ENCODE results near the gene ZNF292.
"Not testable (repeated sequence)": the region's sequence is repeated elsewhere in the genome, so short reads cannot be mapped to it uniquely, and the experiment has no call there.

The ZNF292 gene

GRCh38 chr6:87184762-87185250 is 29.4 kb downstream of the ZNF292 start:
- DNase-seq (ENCODE audit: low read depth), result no peak
- TF ChIP-seq CTCF (IDR thresholded peaks at IDR 0.05; ENCODE audit: insufficient read depth, low read depth, low read length, missing control alignments), result no peak
- no peak overlapping the region for H3K4me3 ChIP-seq (ENCODE audit: low read depth, low read length)

- TF ChIP-seq CTCF (IDR thresholded peaks at IDR 0.05; ENCODE audit: insufficient read depth, low read depth, low read length, missing control alignments), result no peak
- H3K4me3 ChIP-seq (ENCODE audit: low read depth, low read length), result no peak overlapping the region
- peak; percentile 48 for DNase-seq (ENCODE audit: low read depth)
Measured at GRCh38 chr6:87196275-87196842, 41.0 kb downstream of the ZNF292 start.

- no peak overlapping the region for H3K4me3 ChIP-seq (ENCODE audit: low read depth, low read length)
- peak; percentile 74 for DNase-seq (ENCODE audit: low read depth)
- no peak for TF ChIP-seq CTCF (IDR thresholded peaks at IDR 0.05; ENCODE audit: insufficient read depth, low read depth, low read length, missing control alignments)
Measured at GRCh38 chr6:87197547-87197946, 42.2 kb downstream of the ZNF292 start.

- not testable (repeated sequence) for DNase-seq (ENCODE audit: low read depth); H3K4me3 ChIP-seq (ENCODE audit: low read depth, low read length)
Measured at GRCh38 chr6:87198022-87198810, 42.9 kb downstream of the ZNF292 start.

GRCh38 chr6:87199787-87200186 is 44.4 kb downstream of the ZNF292 start:
- no peak overlapping the region for H3K4me3 ChIP-seq (ENCODE audit: low read depth, low read length)
- TF ChIP-seq CTCF (IDR thresholded peaks at IDR 0.05; ENCODE audit: insufficient read depth, low read depth, low read length, missing control alignments), result no peak
- DNase-seq (ENCODE audit: low read depth), result no peak

- no peak for DNase-seq (ENCODE audit: low read depth)
- no peak for TF ChIP-seq CTCF (IDR thresholded peaks at IDR 0.05; ENCODE audit: insufficient read depth, low read depth, low read length, missing control alignments)
Measured at GRCh38 chr6:87200469-87201175, 45.3 kb downstream of the ZNF292 start.

GRCh38 chr6:87203448-87204023 is 48.2 kb downstream of the ZNF292 start:
- no peak for TF ChIP-seq CTCF (IDR thresholded peaks at IDR 0.05; ENCODE audit: insufficient read depth, low read depth, low read length, missing control alignments)
- no peak overlapping the region for H3K4me3 ChIP-seq (ENCODE audit: low read depth, low read length)
- no peak for DNase-seq (ENCODE audit: low read depth)

More at GRCh38 chr6:87200469-87201175, 45.3 kb downstream of the ZNF292 start:
- H3K4me3 ChIP-seq (ENCODE audit: low read depth, low read length), result no peak overlapping the region

All from GM12865 (cell line).